Fibroblast of pulmonary artery (primary cell): ENCODE data around the gene A4GALT.

Source experiments
- DNase-seq: peaks from one replicate; pipeline ENCODE4 v3.0.0-alpha.2; 2010; ENCODE audit warnings: low read depth
- H3K4me3 ChIP-seq: replicated peaks from 2 replicates; pipeline ENCODE4 v1.5.1; 2011; ENCODE audit warnings: low read depth, mild to moderate bottlenecking, control low read depth, low read length, moderate library complexity
- CTCF ChIP-seq: IDR thresholded peaks from 2 replicates; pipeline ENCODE4 v1.5.1; 2011; ENCODE audit warnings: mild to moderate bottlenecking, control low read depth, low read length, inconsistent platforms; ENCODE audit errors: missing control alignments

The A4GALT gene, protein sequence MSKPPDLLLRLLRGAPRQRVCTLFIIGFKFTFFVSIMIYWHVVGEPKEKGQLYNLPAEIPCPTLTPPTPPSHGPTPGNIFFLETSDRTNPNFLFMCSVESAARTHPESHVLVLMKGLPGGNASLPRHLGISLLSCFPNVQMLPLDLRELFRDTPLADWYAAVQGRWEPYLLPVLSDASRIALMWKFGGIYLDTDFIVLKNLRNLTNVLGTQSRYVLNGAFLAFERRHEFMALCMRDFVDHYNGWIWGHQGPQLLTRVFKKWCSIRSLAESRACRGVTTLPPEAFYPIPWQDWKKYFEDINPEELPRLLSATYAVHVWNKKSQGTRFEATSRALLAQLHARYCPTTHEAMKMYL

GRCh38 chr22:42720263-42721044 is at the start of gene A4GALT:
Gene A4GALT (minus strand): TSS chr22:42720870. CDS start chr22:42693951, 26,919 bp downstream.
- H3K4me3 ChIP-seq: peak within 1 kb of the TSS; percentile 66
- DNase-seq: no peak
- no peak for TF ChIP-seq CTCF

DNA sequence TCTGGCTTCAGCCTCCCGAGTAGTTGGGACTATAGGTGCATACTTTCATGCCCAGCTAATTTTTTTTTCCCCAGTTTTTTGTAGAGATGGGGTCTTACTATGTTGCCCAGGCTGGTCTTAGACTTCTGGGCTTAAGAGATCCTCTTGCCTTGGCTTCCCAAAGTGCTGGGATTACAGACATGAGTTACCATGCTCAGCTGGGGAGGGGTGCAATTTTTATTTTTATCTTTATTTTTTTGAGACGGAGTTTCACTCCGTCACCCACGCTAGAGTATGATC is 49.7 kb upstream of the A4GALT start:
- TF ChIP-seq CTCF: no peak
- no peak for DNase-seq
- no peak overlapping the region for H3K4me3 ChIP-seq

- peak; percentile 92 for DNase-seq
- no peak for TF ChIP-seq CTCF
- H3K4me3 ChIP-seq: no peak overlapping the region
Observed at GRCh38 chr22:42769574-42770447, 49.1 kb upstream of the A4GALT start.

DNA sequence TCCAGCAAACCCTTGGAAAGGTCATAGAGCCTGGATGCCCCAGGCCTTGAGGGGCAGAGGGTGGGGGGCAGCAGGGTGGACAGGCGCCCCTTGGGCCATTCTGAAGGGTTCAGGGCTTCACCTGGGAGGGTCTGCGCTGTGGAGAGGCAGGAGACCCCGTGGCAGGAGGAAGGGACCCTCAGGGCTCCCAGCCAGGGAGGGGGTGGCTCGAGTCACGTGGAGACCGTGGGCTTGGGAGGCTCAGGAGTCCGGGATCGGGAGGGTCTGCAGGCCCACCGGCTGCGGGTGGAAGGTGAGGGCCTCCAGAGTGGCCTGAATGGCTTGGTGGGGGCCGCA is 48.5 kb upstream of the A4GALT start:
- no peak for TF ChIP-seq CTCF
- H3K4me3 ChIP-seq: no peak overlapping the region
- DNase-seq: no peak

GRCh38 chr22:42768385-42769035 is 47.8 kb upstream of the A4GALT start:
- no peak for DNase-seq
- no peak for TF ChIP-seq CTCF
- H3K4me3 ChIP-seq: no peak overlapping the region

- H3K4me3 ChIP-seq: no peak overlapping the region
- DNase-seq: no peak
- no peak for TF ChIP-seq CTCF
Observed at GRCh38 chr22:42766860-42767259, 46.2 kb upstream of the A4GALT start.
